NB4 (cell line): ENCODE data around the gene NPAS3.

Source experiments
- DNase-seq: peaks from one replicate; pipeline ENCODE4 v3.0.0; 2010; ENCODE audit warnings: low read depth
- H3K4me3 ChIP-seq: one replicate; pipeline ENCODE4 v1.5.1; 2011; ENCODE audit warnings: mild to moderate bottlenecking, low read depth, low read length, moderate library complexity
- MYC ChIP-seq: IDR thresholded peaks from 2 replicates; pipeline ENCODE4 v1.6.1; 2011; ENCODE audit warnings: low read depth, low read length
- POLR2A ChIP-seq: IDR thresholded peaks from 2 replicates; pipeline ENCODE4 v1.6.1; 2011; ENCODE audit warnings: mild to moderate bottlenecking; ENCODE audit not compliant: insufficient read length; ENCODE audit errors: extremely low read depth
- TF ChIP-seq, protein P1 (sequence below): IDR thresholded peaks from 2 replicates; pipeline ENCODE4 v1.6.1; 2011; ENCODE audit warnings: low read depth, low read length
- TF ChIP-seq, protein P2 (sequence below): IDR thresholded peaks from one replicate; pipeline ENCODE4 v1.5.1; 2012; ENCODE audit warnings: low read depth, low read length

Gene NPAS3

DNA sequence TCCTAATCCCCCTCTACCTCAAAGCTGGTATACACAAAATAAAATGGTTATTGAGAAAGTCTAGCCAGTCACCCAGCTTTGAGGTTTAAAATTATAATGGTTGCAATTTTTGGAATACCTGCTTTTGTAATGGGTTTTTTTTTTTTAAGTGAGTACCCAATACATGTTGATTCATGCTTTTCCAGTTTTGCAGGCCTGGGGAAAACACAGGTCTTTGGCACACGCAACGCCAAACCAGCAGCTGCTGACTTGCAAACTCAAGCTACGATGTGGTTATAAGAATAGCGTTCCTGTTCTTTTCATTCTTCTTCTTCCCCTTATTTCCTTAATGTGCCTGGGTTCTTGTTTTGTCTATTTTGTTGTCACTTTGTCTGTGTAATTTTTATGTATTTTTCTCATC, 779.2 kb downstream of the NPAS3 start:
- no peak overlapping the region for H3K4me3 ChIP-seq
- TF ChIP-seq, protein P1, sequence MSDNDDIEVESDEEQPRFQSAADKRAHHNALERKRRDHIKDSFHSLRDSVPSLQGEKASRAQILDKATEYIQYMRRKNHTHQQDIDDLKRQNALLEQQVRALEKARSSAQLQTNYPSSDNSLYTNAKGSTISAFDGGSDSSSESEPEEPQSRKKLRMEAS: no peak
- TF ChIP-seq MYC: no peak
- DNase-seq: no peak

DNA sequence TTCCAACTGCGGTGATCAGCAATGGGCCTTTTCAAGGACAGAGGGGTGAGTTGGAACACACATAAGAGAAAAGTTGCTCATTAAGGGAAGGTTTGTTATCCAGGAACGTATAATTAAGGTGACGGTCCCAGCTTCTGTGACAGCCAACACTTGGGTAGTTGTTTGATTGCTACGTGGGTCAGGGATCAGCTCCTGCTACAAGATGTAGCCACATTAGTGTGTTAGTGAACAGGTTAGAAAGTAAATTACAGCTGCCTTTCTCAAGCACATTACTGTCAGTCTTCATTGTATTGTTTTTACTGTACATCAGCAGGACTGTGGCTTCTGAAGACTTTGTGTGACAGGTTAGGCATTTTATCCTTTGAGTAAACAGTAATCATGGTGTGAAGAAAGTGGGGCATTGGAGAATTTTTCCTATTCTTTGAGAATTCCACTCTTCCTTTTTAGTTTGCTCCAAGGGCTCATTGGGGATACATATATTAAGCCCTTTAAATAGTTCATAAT, 781.7 kb downstream of the NPAS3 start:
- DNase-seq: no peak
- TF ChIP-seq, protein P1: no peak
- TF ChIP-seq POLR2A (no peak), MYC (no peak)
- TF ChIP-seq, protein P2, sequence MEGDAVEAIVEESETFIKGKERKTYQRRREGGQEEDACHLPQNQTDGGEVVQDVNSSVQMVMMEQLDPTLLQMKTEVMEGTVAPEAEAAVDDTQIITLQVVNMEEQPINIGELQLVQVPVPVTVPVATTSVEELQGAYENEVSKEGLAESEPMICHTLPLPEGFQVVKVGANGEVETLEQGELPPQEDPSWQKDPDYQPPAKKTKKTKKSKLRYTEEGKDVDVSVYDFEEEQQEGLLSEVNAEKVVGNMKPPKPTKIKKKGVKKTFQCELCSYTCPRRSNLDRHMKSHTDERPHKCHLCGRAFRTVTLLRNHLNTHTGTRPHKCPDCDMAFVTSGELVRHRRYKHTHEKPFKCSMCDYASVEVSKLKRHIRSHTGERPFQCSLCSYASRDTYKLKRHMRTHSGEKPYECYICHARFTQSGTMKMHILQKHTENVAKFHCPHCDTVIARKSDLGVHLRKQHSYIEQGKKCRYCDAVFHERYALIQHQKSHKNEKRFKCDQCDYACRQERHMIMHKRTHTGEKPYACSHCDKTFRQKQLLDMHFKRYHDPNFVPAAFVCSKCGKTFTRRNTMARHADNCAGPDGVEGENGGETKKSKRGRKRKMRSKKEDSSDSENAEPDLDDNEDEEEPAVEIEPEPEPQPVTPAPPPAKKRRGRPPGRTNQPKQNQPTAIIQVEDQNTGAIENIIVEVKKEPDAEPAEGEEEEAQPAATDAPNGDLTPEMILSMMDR: no peak
- H3K4me3 ChIP-seq: no peak overlapping the region

DNA sequence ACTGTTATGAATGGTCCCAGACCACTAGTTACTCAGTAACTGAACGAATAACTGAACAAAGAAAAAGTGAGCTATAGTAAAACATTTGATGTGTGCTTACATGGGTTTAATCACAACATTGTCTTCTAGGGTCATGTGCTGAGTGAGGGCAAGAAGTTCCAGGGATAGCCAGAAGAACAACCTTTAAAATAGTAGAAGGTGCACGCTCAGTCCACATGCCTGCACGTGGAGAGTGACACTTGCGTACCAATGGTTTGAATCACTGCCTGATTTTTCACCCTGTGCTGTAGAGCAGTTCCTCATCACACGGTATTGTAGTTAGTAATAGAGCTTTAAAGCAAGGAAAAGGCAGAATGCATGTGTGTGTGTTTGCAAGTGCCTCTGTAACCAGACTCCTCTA, 788.0 kb downstream of the NPAS3 start:
- TF ChIP-seq, protein P2: no peak
- TF ChIP-seq, protein P1: no peak
- TF ChIP-seq MYC (no peak), POLR2A (no peak)
- no peak overlapping the region for H3K4me3 ChIP-seq
- no peak for DNase-seq

DNA sequence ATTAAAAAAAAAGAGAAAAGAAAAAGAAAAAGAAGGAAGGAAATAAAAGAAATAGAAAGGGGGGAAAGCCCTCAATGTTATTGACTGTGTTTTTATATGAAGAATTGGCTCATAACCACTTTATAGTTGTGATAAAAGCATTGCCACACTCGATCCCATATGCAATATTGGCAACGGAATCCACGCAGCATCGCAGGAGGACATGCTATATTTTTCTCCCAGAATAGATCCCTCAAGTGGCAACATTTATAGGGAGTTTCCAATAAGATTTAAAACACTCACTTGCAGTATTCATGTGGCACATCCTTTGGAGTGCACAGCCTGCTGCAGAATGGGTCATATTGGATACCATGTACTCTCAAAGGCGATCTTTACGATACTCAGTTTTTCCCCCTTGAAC, 788.9 kb downstream of the NPAS3 start:
- no peak for DNase-seq
- no peak overlapping the region for H3K4me3 ChIP-seq
- TF ChIP-seq POLR2A (no peak), MYC (no peak)
- TF ChIP-seq, protein P1: no peak
- TF ChIP-seq, protein P2: no peak

DNA sequence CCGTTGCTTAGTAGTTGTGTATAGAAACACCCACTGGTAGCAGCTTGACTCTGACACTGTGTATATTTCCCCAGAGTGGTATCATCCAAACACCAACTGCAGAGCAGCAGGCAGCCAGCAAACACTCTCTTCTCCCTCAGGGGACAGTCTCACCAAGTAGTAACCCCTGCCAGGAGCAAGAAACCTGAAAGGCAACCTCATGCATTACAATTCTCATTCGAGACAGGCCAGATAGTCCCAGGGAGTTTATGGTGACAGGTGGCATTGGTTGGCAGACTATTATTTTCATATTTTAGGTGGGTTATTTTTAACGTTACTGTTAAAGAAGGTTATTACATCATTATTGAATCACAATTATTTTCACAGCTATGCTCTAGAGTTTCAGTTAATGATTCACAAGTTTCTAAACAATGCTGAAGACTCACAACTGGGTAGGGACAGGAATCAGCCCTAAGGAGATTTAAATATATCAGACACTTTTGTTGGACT, 789.4 kb downstream of the NPAS3 start:
- no peak for TF ChIP-seq MYC
- TF ChIP-seq, protein P2: no peak
- TF ChIP-seq, protein P1: no peak
- DNase-seq: no peak

DNA sequence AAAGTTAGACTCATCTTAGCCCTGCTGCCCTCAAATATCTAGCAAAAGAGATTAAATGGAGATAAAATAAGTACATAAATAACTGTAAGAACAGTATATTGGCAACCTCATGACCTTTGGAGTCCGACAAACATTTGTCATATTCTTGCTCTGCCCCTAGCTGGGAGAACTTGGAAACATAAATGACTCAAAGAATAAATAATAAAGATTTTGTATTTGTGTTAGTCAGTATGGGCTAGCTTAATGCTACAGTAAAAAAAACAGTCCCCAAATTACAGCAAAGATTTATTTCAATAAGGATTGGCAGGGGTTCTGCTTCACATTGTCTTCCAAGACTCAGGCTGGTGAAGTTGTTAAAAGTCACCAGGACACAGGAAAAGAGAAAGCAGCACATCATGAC, 791.5 kb downstream of the NPAS3 start:
- H3K4me3 ChIP-seq: no peak overlapping the region
- TF ChIP-seq POLR2A: no peak
- TF ChIP-seq, protein P1: no peak
- no peak for TF ChIP-seq MYC
- TF ChIP-seq, protein P2: no peak
- DNase-seq: no peak

More for the DNA sequence above, 789.4 kb downstream of the NPAS3 start:
- H3K4me3 ChIP-seq: no peak overlapping the region
